Measurements from ENCODE around the gene DNLZ. TPM values are rescaled to one million over a fixed set of nuclear protein-coding genes. Genes with fewer than 3 reads are reported as not detected.

DNLZ gene
- total RNA-seq, 1 donor from 2014 or later, result 27.1 TPM

DNA sequence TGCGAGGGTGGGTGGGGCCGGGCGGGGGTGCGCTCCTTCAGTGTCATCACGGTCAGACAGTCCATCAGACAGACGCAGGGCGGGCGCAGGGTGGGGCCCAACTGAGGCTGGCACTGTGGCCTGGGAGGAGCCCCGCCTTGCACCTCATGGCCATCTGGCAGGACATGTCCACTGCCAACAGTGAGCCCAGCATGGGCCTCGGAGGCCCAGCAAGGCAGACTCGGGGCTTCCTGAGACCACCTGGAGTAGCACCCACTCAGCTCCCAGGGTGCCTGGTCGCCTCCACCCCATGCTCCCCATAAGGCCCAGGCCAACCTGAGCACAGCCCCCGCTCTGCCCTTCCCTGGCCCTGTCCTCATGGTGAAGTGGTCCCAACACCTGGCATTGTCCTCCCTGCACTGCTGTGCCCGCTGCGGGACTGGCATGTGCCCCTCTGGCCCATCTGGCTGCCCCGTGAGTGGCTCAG, 44.7 kb downstream of the DNLZ start:
- Mint-ChIP-seq H3K4me1 (peaks cover 11% of the 10 kb centered on the region), H3K36me3 (ENCODE audit: low read depth) (no peaks in the 10 kb centered on the region), H3K27me3 (peaks cover 9% of the 10 kb centered on the region), H3K9me3 (peaks cover 7% of the 10 kb centered on the region), H3K4me3 (no peak overlapping the region), H3K27ac (no peak overlapping the region)
- intact Hi-C loops (cut with micrococcal nuclease), result no loop called here
- DNase-seq (no peak), ATAC-seq (ENCODE audit: low read depth) (no peak)
- ChIA-PET CTCF (no interaction called here), POLR2A (no interaction called here)
- TF ChIP-seq CTCF (IDR thresholded peaks at IDR 0.05), result no peak

GRCh38 chr9:136318111-136318775, 45.3 kb downstream of the DNLZ start:
- intact Hi-C loops (cut with micrococcal nuclease), result no loop called here
- no peak overlapping the region for H3K4me3 Mint-ChIP-seq
- CTCF ChIA-PET, result no interaction called here

DNA sequence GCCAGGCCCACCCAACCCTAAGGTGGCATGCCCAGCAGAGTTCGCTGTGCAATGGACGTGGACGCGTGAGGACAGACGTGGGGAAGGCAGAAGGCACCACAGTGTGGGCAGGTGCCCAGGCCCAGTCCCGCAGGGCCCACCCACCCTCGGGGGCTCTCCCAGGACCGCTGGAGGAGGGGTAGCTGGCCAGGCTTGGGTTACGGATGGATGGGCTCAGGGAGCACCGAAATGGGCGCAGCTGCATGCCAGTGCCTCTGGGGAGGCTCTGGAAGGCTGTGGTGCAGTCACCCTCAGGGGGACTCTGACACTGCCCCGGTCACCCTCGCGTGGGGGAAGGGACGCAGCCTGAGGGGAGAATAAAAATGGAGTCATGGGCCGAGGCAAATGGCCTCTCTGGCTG, 45.8 kb downstream of the DNLZ start:
- no peak for ATAC-seq (ENCODE audit: low read depth)
- Mint-ChIP-seq H3K36me3 (ENCODE audit: low read depth) (no peaks in the 10 kb centered on the region), H3K27ac (no peak overlapping the region), H3K4me1 (peaks cover 11% of the 10 kb centered on the region), H3K4me3 (no peak overlapping the region), H3K9me3 (peaks cover 7% of the 10 kb centered on the region), H3K27me3 (peaks cover 4% of the 10 kb centered on the region)
- CTCF ChIA-PET, result no interaction called here
- POLR2A ChIA-PET, result no interaction called here
- intact Hi-C loops (cut with micrococcal nuclease), result no loop called here
- no peak for DNase-seq
- no peak for TF ChIP-seq CTCF (IDR thresholded peaks at IDR 0.05)

More at GRCh38 chr9:136318111-136318775, 45.3 kb downstream of the DNLZ start:
- POLR2A ChIA-PET, result no interaction called here
- Mint-ChIP-seq H3K27me3 (peaks cover 4% of the 10 kb centered on the region), H3K9me3 (peaks cover 7% of the 10 kb centered on the region), H3K27ac (no peak overlapping the region), H3K4me1 (peaks cover 11% of the 10 kb centered on the region), H3K36me3 (ENCODE audit: low read depth) (no peaks in the 10 kb centered on the region)
- ATAC-seq (ENCODE audit: low read depth), result peak; percentile 57
- no peak for TF ChIP-seq CTCF (IDR thresholded peaks at IDR 0.05)
- DNase-seq, result no peak

- no peak for ATAC-seq (ENCODE audit: low read depth)
- Mint-ChIP-seq H3K4me1 (peaks cover 11% of the 10 kb centered on the region), H3K36me3 (ENCODE audit: low read depth) (no peaks in the 10 kb centered on the region), H3K27me3 (peaks cover 4% of the 10 kb centered on the region), H3K27ac (no peak overlapping the region), H3K4me3 (no peak overlapping the region), H3K9me3 (peaks cover 7% of the 10 kb centered on the region)
- DNase-seq, result no peak
- CTCF ChIA-PET, result no interaction called here
- intact Hi-C loops (cut with micrococcal nuclease), result no loop called here
- TF ChIP-seq CTCF (IDR thresholded peaks at IDR 0.05), result no peak
- POLR2A ChIA-PET, result no interaction called here
These were observed 46.5 kb downstream of the DNLZ start for GRCh38 chr9:136316896-136317676.

GRCh38 chr9:136316271-136316751, 47.2 kb downstream of the DNLZ start:
- CTCF ChIA-PET, result no interaction called here
- Mint-ChIP-seq H3K4me3 (no peak overlapping the region), H3K36me3 (ENCODE audit: low read depth) (no peaks in the 10 kb centered on the region), H3K4me1 (peaks cover 14% of the 10 kb centered on the region), H3K27me3 (peaks cover 4% of the 10 kb centered on the region), H3K9me3 (peaks cover 7% of the 10 kb centered on the region), H3K27ac (no peak overlapping the region)
- DNase-seq (no peak), ATAC-seq (ENCODE audit: low read depth) (no peak)
- no peak for TF ChIP-seq CTCF (IDR thresholded peaks at IDR 0.05)
- POLR2A ChIA-PET, result no interaction called here
- intact Hi-C loops (cut with micrococcal nuclease), result no loop called here

Data from activated B cell treated with CpG ODN at 0.5 μM for 24 hours (primary cell).